GM12873 (cell line): ENCODE results near the gene BOLA3.
A peak's percentile ranks its signal among the peaks of the same experiment; 100 is the strongest.

Source experiments
- CTCF ChIP-seq: IDR thresholded peaks from 2 replicates; pipeline ENCODE4 v1.5.1; 2012; ENCODE audit warnings: low read depth, mild to moderate bottlenecking, moderate library complexity, low read length, control low read depth; ENCODE audit not compliant: insufficient read depth; ENCODE audit errors: missing control alignments

BOLA3 gene

GRCh38 chr2:74146929-74147726 is 584 bp downstream of the BOLA3 start:
- no peak for TF ChIP-seq CTCF

GRCh38 chr2:74142340-74142739 is 5.4 kb downstream of the BOLA3 start:
- peak; percentile 38 for TF ChIP-seq CTCF

GRCh38 chr2:74138600-74139323 is 8.9 kb downstream of the BOLA3 start:
- no peak for TF ChIP-seq CTCF

GRCh38 chr2:74137651-74138599 is 9.8 kb downstream of the BOLA3 start:
- no peak for TF ChIP-seq CTCF

GRCh38 chr2:74131901-74132300 is 15.8 kb downstream of the BOLA3 start:
- no peak for TF ChIP-seq CTCF

GRCh38 chr2:74130211-74130995 is 17.3 kb downstream of the BOLA3 start:
- no peak for TF ChIP-seq CTCF
